Fibroblast of lung (primary cell): ENCODE data around the gene HMCES. TPM values are rescaled to one million over a fixed set of nuclear protein-coding genes. Genes with fewer than 3 reads are reported as not detected.
"Not testable (repeated sequence)": the region's sequence is repeated elsewhere in the genome, so short reads cannot be mapped to it uniquely, and the experiment has no call there.

Source experiments
- DNase-seq, 2 donors: peaks; one replicate each; pipeline versions ENCODE4 v3.0.0 to v3.0.0-alpha.2; 2010; ENCODE audit warnings: low read depth in 2 of 2
- H2AFZ ChIP-seq: 2 replicates; pipeline ENCODE4 v1.5.1; 2012; ENCODE audit warnings: low read length, control low read depth, inconsistent platforms
- H3K27ac ChIP-seq: 2 replicates; pipeline ENCODE4 v1.5.1; 2011; ENCODE audit warnings: low read length, control low read depth; ENCODE audit not compliant: insufficient read depth
- H3K27me3 ChIP-seq: 2 replicates; pipeline ENCODE4 v1.5.1; 2011; ENCODE audit warnings: mild to moderate bottlenecking, low read length; ENCODE audit not compliant: control insufficient read depth, insufficient read depth
- H3K36me3 ChIP-seq: 2 replicates; pipeline ENCODE4 v1.5.1; 2011; ENCODE audit warnings: low read length; ENCODE audit not compliant: control insufficient read depth, insufficient read depth
- H3K4me1 ChIP-seq: 2 replicates; pipeline ENCODE4 v1.5.1; 2011; ENCODE audit warnings: low read length; ENCODE audit not compliant: control insufficient read depth, insufficient read depth; ENCODE audit errors: extremely low read depth
- H3K4me2 ChIP-seq: 2 replicates; pipeline ENCODE4 v1.5.1; 2011; ENCODE audit warnings: low read length, control low read depth; ENCODE audit not compliant: insufficient read depth; ENCODE audit errors: extremely low read depth
- H3K4me3 ChIP-seq, 4 experiments: fragments of 200-600 bp in 1 of 4; sonication (generic) in 1 of 4; replicated peaks in 1 of 4; 2 replicates each; pipeline ENCODE4 v1.5.1; 2011 to 2016; ENCODE audit warnings: low read length in 4 of 4, low read depth in 3 of 4, mild to moderate bottlenecking in 3 of 4, control low read depth in 2 of 4, inconsistent platforms in 1 of 4, mixed read lengths in 1 of 4; ENCODE audit not compliant: insufficient read depth in 1 of 4; ENCODE audit errors: control extremely low read depth in 1 of 4
- H3K79me2 ChIP-seq: 2 replicates; pipeline ENCODE4 v1.5.1; 2012; ENCODE audit warnings: mild to moderate bottlenecking, low read length, inconsistent platforms; ENCODE audit not compliant: control insufficient read depth, insufficient read depth
- H3K9ac ChIP-seq: 2 replicates; pipeline ENCODE4 v1.5.1; 2011; ENCODE audit warnings: mild to moderate bottlenecking, low read length, control low read depth; ENCODE audit not compliant: insufficient read depth
- H3K9me3 ChIP-seq: 2 replicates; pipeline ENCODE4 v1.5.1; 2012; ENCODE audit warnings: low read depth, low read length; ENCODE audit not compliant: control insufficient read depth, insufficient read depth
- H4K20me1 ChIP-seq: 2 replicates; pipeline ENCODE4 v1.5.1; 2011; ENCODE audit warnings: low read length; ENCODE audit not compliant: control insufficient read depth, insufficient read depth; ENCODE audit errors: extremely low read depth
- CTCF ChIP-seq, 2 donors: IDR thresholded peaks in 1 of 2; conservative IDR thresholded peaks in 1 of 2; 1 replicate in 1 of 2; 2 replicates in 1 of 2; pipeline ENCODE4 v1.5.1; 2011 to 2012; ENCODE audit warnings: low read length in 2 of 2, control low read depth in 1 of 2, inconsistent platforms in 1 of 2, low read depth in 1 of 2, mild to moderate bottlenecking in 1 of 2
- EZH2 ChIP-seq: IDR thresholded peaks from 2 replicates; pipeline ENCODE4 v1.5.1; 2012; ENCODE audit warnings: low read length, control low read depth, mild to moderate bottlenecking; ENCODE audit errors: missing control alignments
- polyA plus RNA-seq, 2 donors: library from polyadenylated mRNA; depleted of rRNA in 1 of 2; stranded (reverse) in 1 of 2; unstranded in 1 of 2; fragments of >200 nt; gene quantifications; 2 replicates each; pipeline ENCODE4 v1.2.1, GENCODE V29; 2011 to 2012; ENCODE audit warnings: missing spikeins in 1 of 2
- total RNA-seq: library from RNA; depleted of rRNA; stranded (reverse); fragments of >200 nt; gene quantifications from 2 replicates; pipeline ENCODE4 v1.2.1, GENCODE V29; 2014

The HMCES gene
- total and polyA plus RNA-seq, 2 donors (not counting 1 experiment from before 2014, with no cell fraction given), result 12.2 to 22.8 TPM

GRCh38 chr3:129245641-129246306 lies 32.9 kb upstream of the HMCES start:
- not testable (repeated sequence) for H3K4me1 ChIP-seq, H4K20me1 ChIP-seq, H3K9ac ChIP-seq, H3K4me3 ChIP-seq, H3K27me3 ChIP-seq, H3K36me3 ChIP-seq, H2AFZ ChIP-seq, H3K9me3 ChIP-seq
- Histone ChIP-seq H3K27ac (peak overlapping the region; percentile 54), H3K79me2 (peaks cover 26% of the 10 kb centered on the region), H3K4me2 (peak overlapping the region; percentile 34)
- TF ChIP-seq CTCF (conservative IDR thresholded peaks at IDR 0.05 in 1 of 2, IDR thresholded peaks at IDR 0.05 in 1 of 2; ENCODE audit: low read depth in 1 of 2, low read length in 2 of 2), result peak; percentile 97 to 98
- DNase-seq, result peak; percentile 82 to 92

GRCh38 chr3:129246636-129247035 lies 32.0 kb upstream of the HMCES start:
- no peak overlapping the region for H3K4me2 ChIP-seq
- no peak overlapping the region for H3K27ac ChIP-seq
- H3K4me3 ChIP-seq, result no peak overlapping the region
- H3K27me3 ChIP-seq, result no peaks in the 10 kb centered on the region
- no peaks in the 10 kb centered on the region for H3K9me3 ChIP-seq
- no peaks in the 10 kb centered on the region for H3K36me3 ChIP-seq
- DNase-seq, result no peak
- H3K9ac ChIP-seq, result no peak overlapping the region
- no peak overlapping the region for H2AFZ ChIP-seq
- TF ChIP-seq EZH2, result no peak
- no peak for TF ChIP-seq CTCF (conservative IDR thresholded peaks at IDR 0.05 in 1 of 2, IDR thresholded peaks at IDR 0.05 in 1 of 2; ENCODE audit: low read depth in 1 of 2, low read length in 2 of 2)
- H3K4me1 ChIP-seq, result peaks cover 9% of the 10 kb centered on the region
- peaks cover 30% of the 10 kb centered on the region for H3K79me2 ChIP-seq
- H4K20me1 ChIP-seq, result no peaks in the 10 kb centered on the region

- H3K79me2 ChIP-seq, result peaks cover 40% of the 10 kb centered on the region
- peak overlapping the region; percentile 71 to 99 (median 84) for H3K4me3 ChIP-seq
- H2AFZ ChIP-seq, result no peak overlapping the region
- peak overlapping the region; percentile 96 for H3K4me2 ChIP-seq
- peaks cover 8% of the 10 kb centered on the region for H3K36me3 ChIP-seq
- H3K27ac ChIP-seq, result peak overlapping the region; percentile 97
- no peak for DNase-seq
- no peaks in the 10 kb centered on the region for H4K20me1 ChIP-seq
- H3K4me1 ChIP-seq, result peaks cover 18% of the 10 kb centered on the region
- H3K9ac ChIP-seq, result peak overlapping the region; percentile 98
- H3K9me3 ChIP-seq, result no peaks in the 10 kb centered on the region
- TF ChIP-seq CTCF (conservative IDR thresholded peaks at IDR 0.05 in 1 of 2, IDR thresholded peaks at IDR 0.05 in 1 of 2; ENCODE audit: low read depth in 1 of 2, low read length in 2 of 2) (no peak), EZH2 (no peak)
- H3K27me3 ChIP-seq, result no peaks in the 10 kb centered on the region
Observed at GRCh38 chr3:129248286-129248979, 30.2 kb upstream of the HMCES start.
